ENCODE measurements around the gene DHRS7C. TPM values are rescaled to one million over a fixed set of nuclear protein-coding genes. Genes with fewer than 3 reads are reported as not detected.
A peak's percentile ranks its signal among the peaks of the same experiment; 100 is the strongest.

Gene DHRS7C
- total and polyA plus RNA-seq, 8 donors = not detected

- Histone ChIP-seq H3K36me3 (no peaks in the 10 kb centered on the region), H3K4me3 (no peak overlapping the region), H3K27me3 (no peaks in the 10 kb centered on the region), H3K27ac (no peak overlapping the region), H3K4me1 (no peaks in the 10 kb centered on the region), H3K9me3 (no peaks in the 10 kb centered on the region)
- peak; percentile 86 to 94 (median 88) for TF ChIP-seq CTCF (IDR thresholded peaks at IDR 0.05)
- 9 to 16% methylated on average over 2 of the region's 2 CpGs for WGBS, 2 donors
- DNase-seq (peak in 1 of 6 donors; percentile 29), ATAC-seq (peak; percentile 63 to 94 (median 83)), FAIRE-seq (peak; percentile 73)
- intact Hi-C loops (cut with DNase I) = no loop called here
Observed at GRCh38 chr17:9729034-9729650, 62.2 kb downstream of the DHRS7C start.

- Histone ChIP-seq H3K4me1 (no peaks in the 10 kb centered on the region), H3K36me3 (no peaks in the 10 kb centered on the region), H3K27me3 (no peaks in the 10 kb centered on the region), H3K4me3 (no peak overlapping the region), H3K9me3 (no peaks in the 10 kb centered on the region), H3K27ac (no peak overlapping the region)
- 80 to 90% methylated on average over 12 of the region's 12 CpGs for WGBS, 2 donors
- DNase-seq (peak in 2 of 6 donors; percentile 16 to 63), FAIRE-seq (no peak), ATAC-seq (peak in 2 of 4 donors; percentile 17 to 18)
- intact Hi-C loops (cut with DNase I) = no loop called here
- TF ChIP-seq CTCF (IDR thresholded peaks at IDR 0.05) = no peak
Observed at GRCh38 chr17:9728564-9728963, 62.8 kb downstream of the DHRS7C start.

- H3K36me3 ChIP-seq = no peaks in the 10 kb centered on the region
- no peak overlapping the region for H3K4me3 ChIP-seq
- no peaks in the 10 kb centered on the region for H3K27me3 ChIP-seq
- DNase-seq = peak in 1 of 6 donors; percentile 53
- H3K27ac ChIP-seq = no peak overlapping the region
- intact Hi-C loops (cut with DNase I) = no loop called here
- no peaks in the 10 kb centered on the region for H3K9me3 ChIP-seq
- whole genome bisulfite sequencing, 2 donors = 91 to 96% methylated on average over 18 of the region's 18 CpGs
- no peaks in the 10 kb centered on the region for H3K4me1 ChIP-seq
- no peak for TF ChIP-seq CTCF (IDR thresholded peaks at IDR 0.05)
- FAIRE-seq = no peak
- ATAC-seq = no peak
Observed at GRCh38 chr17:9728005-9728404, 63.4 kb downstream of the DHRS7C start.

- Histone ChIP-seq H3K4me3 (no peak overlapping the region), H3K27me3 (no peaks in the 10 kb centered on the region), H3K9me3 (no peaks in the 10 kb centered on the region), H3K27ac (no peak overlapping the region), H3K36me3 (no peaks in the 10 kb centered on the region), H3K4me1 (no peaks in the 10 kb centered on the region)
- intact Hi-C loops (cut with DNase I) = no loop called here
- ATAC-seq (no peak), DNase-seq (no peak), FAIRE-seq (no peak)
- no peak for TF ChIP-seq CTCF (IDR thresholded peaks at IDR 0.05)
- WGBS, 2 donors = 76 to 83% methylated on average over 6 of the region's 6 CpGs
Observed at GRCh38 chr17:9726291-9726690, 65.1 kb downstream of the DHRS7C start.

GRCh38 chr17:9725575-9725974 is 65.8 kb downstream of the DHRS7C start:
- WGBS, 2 donors = 78 to 89% methylated on average over 9 of the region's 9 CpGs

More at GRCh38 chr17:9725575-9725974, 65.8 kb downstream of the DHRS7C start:
- no peak for DNase-seq
- intact Hi-C loops (cut with DNase I) = no loop called here
- ATAC-seq = no peak
- Histone ChIP-seq H3K27ac (no peak overlapping the region), H3K4me3 (no peak overlapping the region), H3K4me1 (no peaks in the 10 kb centered on the region), H3K9me3 (no peaks in the 10 kb centered on the region), H3K27me3 (no peaks in the 10 kb centered on the region), H3K36me3 (no peaks in the 10 kb centered on the region)
- TF ChIP-seq CTCF (IDR thresholded peaks at IDR 0.05) = no peak
- no peak for FAIRE-seq

Data from pancreas (tissue), 10 donors.